ENCODE data around the gene GPR148.

DNA sequence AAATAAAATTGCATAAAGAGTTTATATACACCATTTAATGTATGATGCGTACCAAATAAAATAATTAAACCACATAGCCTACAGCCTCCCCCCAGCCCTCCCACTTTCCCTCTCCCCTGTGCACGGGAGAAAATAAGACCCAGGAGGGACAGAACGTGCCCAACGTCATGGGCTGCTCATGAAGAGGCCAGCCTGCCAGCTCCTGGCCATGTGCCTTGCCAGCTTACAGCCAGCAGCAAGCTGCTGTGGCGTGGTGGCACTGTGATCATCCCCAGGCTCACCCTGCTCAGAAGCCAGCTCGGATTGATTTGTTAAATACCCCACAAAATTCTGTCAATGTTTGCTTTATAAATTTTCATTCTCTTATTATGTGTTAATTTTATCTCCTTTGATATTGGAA lies 7.6 kb downstream of the GPR148 start:
- TF ChIP-seq POLR2AphosphoS5 (IDR thresholded peaks at IDR 0.05) = no peak
- TF ChIP-seq POLR2A (IDR thresholded peaks at IDR 0.05; ENCODE audit: low read depth) = no peak
- TF ChIP-seq, protein P1, sequence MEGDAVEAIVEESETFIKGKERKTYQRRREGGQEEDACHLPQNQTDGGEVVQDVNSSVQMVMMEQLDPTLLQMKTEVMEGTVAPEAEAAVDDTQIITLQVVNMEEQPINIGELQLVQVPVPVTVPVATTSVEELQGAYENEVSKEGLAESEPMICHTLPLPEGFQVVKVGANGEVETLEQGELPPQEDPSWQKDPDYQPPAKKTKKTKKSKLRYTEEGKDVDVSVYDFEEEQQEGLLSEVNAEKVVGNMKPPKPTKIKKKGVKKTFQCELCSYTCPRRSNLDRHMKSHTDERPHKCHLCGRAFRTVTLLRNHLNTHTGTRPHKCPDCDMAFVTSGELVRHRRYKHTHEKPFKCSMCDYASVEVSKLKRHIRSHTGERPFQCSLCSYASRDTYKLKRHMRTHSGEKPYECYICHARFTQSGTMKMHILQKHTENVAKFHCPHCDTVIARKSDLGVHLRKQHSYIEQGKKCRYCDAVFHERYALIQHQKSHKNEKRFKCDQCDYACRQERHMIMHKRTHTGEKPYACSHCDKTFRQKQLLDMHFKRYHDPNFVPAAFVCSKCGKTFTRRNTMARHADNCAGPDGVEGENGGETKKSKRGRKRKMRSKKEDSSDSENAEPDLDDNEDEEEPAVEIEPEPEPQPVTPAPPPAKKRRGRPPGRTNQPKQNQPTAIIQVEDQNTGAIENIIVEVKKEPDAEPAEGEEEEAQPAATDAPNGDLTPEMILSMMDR (IDR thresholded peaks at IDR 0.05) = no peak
